Large intestine (tissue), 3 donors: ENCODE results near the gene ARRDC1. TPM values are rescaled to one million over a fixed set of nuclear protein-coding genes. Genes with fewer than 3 reads are reported as not detected.

Source experiments
- DNase-seq, 2 donors: peaks; one replicate each; pipeline versions ENCODE4 v3.0.0 to v3.0.0-alpha.2; 2013
- H3K27ac ChIP-seq: one replicate; pipeline ENCODE4 v1.5.1; 2013; ENCODE audit warnings: low read length
- H3K27me3 ChIP-seq: 2 replicates; pipeline ENCODE4 v1.6.1; 2013; ENCODE audit warnings: low read length; ENCODE audit not compliant: control insufficient read depth, insufficient read depth
- H3K36me3 ChIP-seq: 2 replicates; pipeline ENCODE4 v1.6.1; 2013; ENCODE audit warnings: low read length; ENCODE audit not compliant: control insufficient read depth, insufficient read depth
- H3K4me1 ChIP-seq: one replicate; pipeline ENCODE4 v1.6.1; 2013; ENCODE audit warnings: low read length; ENCODE audit not compliant: control insufficient read depth, insufficient read depth
- H3K4me3 ChIP-seq: one replicate; pipeline ENCODE4 v1.5.1; 2013; ENCODE audit warnings: low read length
- H3K9me3 ChIP-seq: one replicate; pipeline ENCODE4 v1.6.1; 2013; ENCODE audit warnings: mild to moderate bottlenecking, low read depth, low read length, moderate library complexity; ENCODE audit not compliant: control insufficient read depth
- WGBS: methylation state at CpG from one replicate; pipeline ENCODE4 v1.1.5; 2013; ENCODE audit warnings: low lambda C conversion rate; ENCODE audit not compliant: insufficient coverage; 5-methylcytosine and 5-hydroxymethylcytosine counted together
- polyA plus RNA-seq: library from polyadenylated mRNA; unstranded; fragments of 120-200 nt; gene quantifications from one replicate; pipeline ENCODE4 v1.2.1, GENCODE V29; 2013

Gene ARRDC1
- polyA plus RNA-seq, 1 donor: 59.8 TPM

- DNase-seq: peak; percentile 89 to 93
- Histone ChIP-seq H3K27ac (peak overlapping the region; percentile 95), H3K4me3 (peak overlapping the region; percentile 11), H3K36me3 (peaks cover 40% of the 10 kb centered on the region), H3K27me3 (no peaks in the 10 kb centered on the region), H3K4me1 (peaks cover 41% of the 10 kb centered on the region), H3K9me3 (peaks cover 3% of the 10 kb centered on the region)
- WGBS: no CpG with 5 or more reads among the region's 21 CpGs
These were observed 6.4 kb downstream of the ARRDC1 start for GRCh38 chr9:137611623-137612609.

- Histone ChIP-seq H3K36me3 (peaks cover 40% of the 10 kb centered on the region), H3K4me1 (peaks cover 39% of the 10 kb centered on the region), H3K9me3 (peaks cover 3% of the 10 kb centered on the region), H3K4me3 (no peak overlapping the region), H3K27ac (peak overlapping the region; percentile 95), H3K27me3 (no peaks in the 10 kb centered on the region)
- DNase-seq: no peak
- no CpG with 5 or more reads among the region's 8 CpGs for WGBS
These were observed 7.3 kb downstream of the ARRDC1 start for GRCh38 chr9:137612741-137613142.

- H3K36me3 ChIP-seq: peaks cover 40% of the 10 kb centered on the region
- no CpG with 5 or more reads among the region's 5 CpGs for WGBS
- DNase-seq: no peak
- H3K27me3 ChIP-seq: no peaks in the 10 kb centered on the region
- peak overlapping the region; percentile 95 for H3K27ac ChIP-seq
- peaks cover 4% of the 10 kb centered on the region for H3K9me3 ChIP-seq
- H3K4me1 ChIP-seq: peaks cover 38% of the 10 kb centered on the region
- no peak overlapping the region for H3K4me3 ChIP-seq
These were observed 7.8 kb downstream of the ARRDC1 start for GRCh38 chr9:137613259-137613658.

DNA sequence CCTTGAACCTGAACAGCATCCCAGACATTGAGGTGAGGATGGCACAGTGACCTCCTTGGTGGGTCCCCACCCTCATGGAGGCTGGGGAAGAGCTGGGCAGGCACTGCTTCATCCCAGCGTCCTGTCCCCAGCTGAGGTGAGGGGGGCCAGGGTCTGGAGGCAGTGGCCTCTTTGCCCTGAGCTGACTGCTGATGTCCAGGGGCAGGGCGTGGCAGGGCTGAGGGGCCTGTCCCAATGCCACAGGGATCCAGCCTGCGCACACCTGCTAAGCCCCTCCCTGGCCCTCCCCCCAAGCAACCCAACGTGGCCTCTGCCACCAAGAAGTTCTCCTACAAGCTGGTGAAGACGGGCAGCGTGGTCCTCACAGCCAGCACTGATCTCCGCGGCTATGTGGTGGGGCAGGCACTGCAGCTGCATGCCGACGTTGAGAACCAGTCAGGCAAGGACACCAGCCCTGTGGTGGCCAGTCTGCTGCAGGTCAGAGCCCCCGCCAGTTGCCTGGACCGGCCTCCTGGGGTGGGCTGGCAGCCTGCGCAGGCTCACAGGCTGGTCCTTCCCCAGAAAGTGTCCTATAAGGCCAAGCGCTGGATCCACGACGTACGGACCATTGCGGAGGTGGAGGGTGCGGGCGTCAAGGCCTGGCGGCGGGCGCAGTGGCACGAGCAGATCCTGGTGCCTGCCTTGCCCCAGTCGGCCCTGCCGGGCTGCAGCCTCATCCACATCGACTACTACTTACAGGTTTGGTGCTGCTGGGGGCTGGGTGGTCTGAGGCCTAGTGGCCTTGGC is 8.4 kb downstream of the ARRDC1 start:
- H3K27ac ChIP-seq: no peak overlapping the region
- H3K27me3 ChIP-seq: no peaks in the 10 kb centered on the region
- WGBS: no CpG with 5 or more reads among the region's 27 CpGs
- no peak overlapping the region for H3K4me3 ChIP-seq
- no peak for DNase-seq
- peaks cover 38% of the 10 kb centered on the region for H3K36me3 ChIP-seq
- H3K4me1 ChIP-seq: peaks cover 33% of the 10 kb centered on the region
- H3K9me3 ChIP-seq: peaks cover 7% of the 10 kb centered on the region

GRCh38 chr9:137614631-137615386 is 9.3 kb downstream of the ARRDC1 start:
- H3K36me3 ChIP-seq: peaks cover 34% of the 10 kb centered on the region
- peaks cover 33% of the 10 kb centered on the region for H3K4me1 ChIP-seq
- no peak for DNase-seq

GRCh38 chr9:137615387-137615871 is 9.9 kb downstream of the ARRDC1 start:
- H3K9me3 ChIP-seq: peaks cover 7% of the 10 kb centered on the region
- H3K27me3 ChIP-seq: no peaks in the 10 kb centered on the region
- no peak for DNase-seq
- no peak overlapping the region for H3K27ac ChIP-seq
- WGBS: no CpG with 5 or more reads among the region's 19 CpGs
- peaks cover 37% of the 10 kb centered on the region for H3K4me1 ChIP-seq
- H3K4me3 ChIP-seq: no peak overlapping the region
- peaks cover 34% of the 10 kb centered on the region for H3K36me3 ChIP-seq

More at GRCh38 chr9:137614631-137615386, 9.3 kb downstream of the ARRDC1 start:
- peaks cover 7% of the 10 kb centered on the region for H3K9me3 ChIP-seq
- no peak overlapping the region for H3K27ac ChIP-seq
- H3K27me3 ChIP-seq: no peaks in the 10 kb centered on the region
- H3K4me3 ChIP-seq: no peak overlapping the region
- WGBS: no CpG with 5 or more reads among the region's 25 CpGs

GRCh38 chr9:137618105-137619067 is 12.9 kb downstream of the ARRDC1 start, which contains the start of gene EHMT1:
EHMT1 (plus strand) TSS chr9:137619005; CDS start chr9:137619029, 24 bp downstream.
- H3K36me3 ChIP-seq: peaks cover 32% of the 10 kb centered on the region
- H3K4me3 ChIP-seq: peak within 1 kb of the TSS; percentile 100
- peak within 1 kb of the TSS; percentile 90 for H3K27ac ChIP-seq
- peaks cover 7% of the 10 kb centered on the region for H3K9me3 ChIP-seq
- peaks cover 20% of the 10 kb centered on the region for H3K4me1 ChIP-seq
- peak; percentile 87 to 90 for DNase-seq
- no peaks in the 10 kb centered on the region for H3K27me3 ChIP-seq
- no CpG with 5 or more reads among the region's 94 CpGs for WGBS

GRCh38 chr9:137619240-137620047 is 14.0 kb downstream of the ARRDC1 start:
- 0% methylated on average over 1 of the region's 58 CpGs for WGBS
- peak overlapping the region; percentile 86 for H3K27ac ChIP-seq
- peak in 1 of 2 donors; percentile 57 for DNase-seq
- peaks cover 19% of the 10 kb centered on the region for H3K4me1 ChIP-seq
- H3K4me3 ChIP-seq: peak overlapping the region; percentile 81
- H3K9me3 ChIP-seq: peaks cover 6% of the 10 kb centered on the region
- no peaks in the 10 kb centered on the region for H3K27me3 ChIP-seq
- peaks cover 24% of the 10 kb centered on the region for H3K36me3 ChIP-seq
